PC-9 (cell line): ENCODE measurements around the gene R3HCC1L. TPM values are rescaled to one million over a fixed set of nuclear protein-coding genes. Genes with fewer than 3 reads are reported as not detected.

Experiments
- BruUV-seq: library from RNA; stranded (reverse); fragments of 400-500 nt; replicated peaks from 2 replicates; lab custom pipeline; 2021; lab: Mats Ljungman, UMichigan
- CTCF ChIA-PET: fragments of 300-600 bp; sonication (Branson Sonifier 250); formaldehyde crosslinking; loops from one replicate; lab custom pipeline; 2022; ENCODE audit warnings: antibody characterized with exemption; lab: Charles Lee
- POLR2A ChIA-PET: fragments of 300-600 bp; sonication (Branson Sonifier 250); formaldehyde crosslinking; loops from one replicate; lab custom pipeline; 2022; ENCODE audit warnings: antibody characterized with exemption; ENCODE audit not compliant: unreplicated experiment; lab: Charles Lee
- DNase-seq, 2 experiments: peaks; one replicate each; pipeline versions ENCODE4 v3.0.0 to v3.0.0-alpha.2; 2015 to 2022; ENCODE audit warnings: mixed read lengths in 1 of 2
- H2AFZ ChIP-seq: fragments of 200-600 bp; sonication (generic); 2 replicates; pipeline ENCODE4 v1.8.1; 2017; ENCODE audit warnings: antibody characterized with exemption
- H3F3A ChIP-seq: fragments of 200-600 bp; sonication (generic); 2 replicates; pipeline ENCODE4 v1.8.1; 2017; ENCODE audit warnings: antibody characterized with exemption, mild to moderate bottlenecking, low read depth; ENCODE audit not compliant: insufficient read depth
- H3K27ac ChIP-seq: fragments of 200-600 bp; sonication (generic); 2 replicates; pipeline ENCODE4 v1.6.1; 2016; ENCODE audit warnings: mixed run types
- H3K27me3 ChIP-seq: fragments of 200-600 bp; sonication (generic); 2 replicates; pipeline ENCODE4 v1.6.1; 2016; ENCODE audit warnings: low read depth, mixed run types; ENCODE audit not compliant: insufficient read depth
- H3K36me3 ChIP-seq: fragments of 200-600 bp; sonication (generic); 2 replicates; pipeline ENCODE4 v1.6.1; 2016; ENCODE audit warnings: low read depth, mixed run types
- H3K4me1 ChIP-seq: fragments of 200-600 bp; sonication (generic); replicated peaks from 2 replicates; pipeline ENCODE4 v1.6.1; 2016; ENCODE audit warnings: mixed run types; ENCODE audit not compliant: insufficient read depth
- H3K4me2 ChIP-seq: fragments of 200-600 bp; sonication (generic); 2 replicates; pipeline ENCODE4 v1.6.1; 2017; ENCODE audit warnings: mixed run types
- H3K4me3 ChIP-seq: fragments of 200-600 bp; sonication (generic); 2 replicates; pipeline ENCODE4 v1.6.1; 2016; ENCODE audit warnings: mixed run types
- H3K79me2 ChIP-seq: fragments of 200-600 bp; sonication (generic); 2 replicates; pipeline ENCODE4 v1.6.1; 2017; ENCODE audit warnings: low read depth, mixed run types
- H3K9me2 ChIP-seq: fragments of 200-600 bp; sonication (generic); 2 replicates; pipeline ENCODE4 v1.8.1; 2017; ENCODE audit warnings: mild to moderate bottlenecking; ENCODE audit not compliant: insufficient read depth
- H3K9me3 ChIP-seq: fragments of 200-600 bp; sonication (generic); 2 replicates; pipeline ENCODE4 v1.8.1; 2016; ENCODE audit warnings: low read depth; ENCODE audit not compliant: insufficient read depth
- H4K20me1 ChIP-seq: fragments of 200-600 bp; sonication (generic); 2 replicates; pipeline ENCODE4 v1.8.1; 2017; ENCODE audit not compliant: insufficient read depth
- EZH2 ChIP-seq: fragments of 200-600 bp; sonication (generic); IDR thresholded peaks from 2 replicates; pipeline ENCODE4 v1.8.0; 2017; ENCODE audit warnings: antibody characterized with exemption, low read depth
- intact Hi-C: fragments of 100-400 bp; cut with micrococcal nuclease; formaldehyde crosslinking; loops from one replicate; pipeline ENCODE4 v1.10.0; 2022; ENCODE audit not compliant: unreplicated experiment
- total RNA-seq: library from RNA; stranded (reverse); gene quantifications from 2 replicates; pipeline ENCODE4 v1.2.3, GENCODE V29; 2021
- TF ChIP-seq, protein P1 (sequence below): fragments of 200-600 bp; sonication (generic); conservative IDR thresholded peaks from 2 replicates; pipeline ENCODE4 v1.6.1; 2017; ENCODE audit warnings: mixed run types, antibody characterized with exemption, mild to moderate bottlenecking, moderate library complexity

Gene R3HCC1L
- total RNA-seq, 1 experiment from 2014 or later: 7.0 TPM

DNA sequence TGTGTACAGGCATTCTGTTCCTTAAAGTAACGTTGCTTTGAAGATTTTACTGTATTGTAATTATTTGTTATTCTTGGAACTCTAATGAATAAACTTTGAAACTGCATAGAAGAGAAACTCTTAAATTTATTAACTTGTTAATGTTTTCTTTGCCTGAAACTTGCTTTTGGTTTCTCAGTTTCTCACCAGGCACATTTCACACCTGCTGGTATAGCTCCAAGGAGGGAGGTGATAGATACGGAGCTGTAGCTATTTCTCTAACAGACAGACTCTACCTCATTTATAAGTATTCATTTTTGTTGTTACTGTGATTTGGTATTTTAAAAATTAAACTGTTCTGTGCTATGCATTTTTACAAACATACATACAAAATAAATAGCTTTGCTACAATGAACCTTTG is 32.7 kb downstream of the R3HCC1L start:
- BruUV-seq: no TSS peak
- H3K9me3 ChIP-seq: no peaks in the 10 kb centered on the region
- no peak for DNase-seq
- no peaks in the 10 kb centered on the region for H3K79me2 ChIP-seq
- H3K27ac ChIP-seq: no peak overlapping the region
- ChIA-PET CTCF (no interaction called here), POLR2A (no interaction called here)
- no peak overlapping the region for H2AFZ ChIP-seq
- H3K9me2 ChIP-seq: no peaks in the 10 kb centered on the region
- no peak for TF ChIP-seq EZH2
- TF ChIP-seq, protein P1, sequence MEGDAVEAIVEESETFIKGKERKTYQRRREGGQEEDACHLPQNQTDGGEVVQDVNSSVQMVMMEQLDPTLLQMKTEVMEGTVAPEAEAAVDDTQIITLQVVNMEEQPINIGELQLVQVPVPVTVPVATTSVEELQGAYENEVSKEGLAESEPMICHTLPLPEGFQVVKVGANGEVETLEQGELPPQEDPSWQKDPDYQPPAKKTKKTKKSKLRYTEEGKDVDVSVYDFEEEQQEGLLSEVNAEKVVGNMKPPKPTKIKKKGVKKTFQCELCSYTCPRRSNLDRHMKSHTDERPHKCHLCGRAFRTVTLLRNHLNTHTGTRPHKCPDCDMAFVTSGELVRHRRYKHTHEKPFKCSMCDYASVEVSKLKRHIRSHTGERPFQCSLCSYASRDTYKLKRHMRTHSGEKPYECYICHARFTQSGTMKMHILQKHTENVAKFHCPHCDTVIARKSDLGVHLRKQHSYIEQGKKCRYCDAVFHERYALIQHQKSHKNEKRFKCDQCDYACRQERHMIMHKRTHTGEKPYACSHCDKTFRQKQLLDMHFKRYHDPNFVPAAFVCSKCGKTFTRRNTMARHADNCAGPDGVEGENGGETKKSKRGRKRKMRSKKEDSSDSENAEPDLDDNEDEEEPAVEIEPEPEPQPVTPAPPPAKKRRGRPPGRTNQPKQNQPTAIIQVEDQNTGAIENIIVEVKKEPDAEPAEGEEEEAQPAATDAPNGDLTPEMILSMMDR: no peak
- no peaks in the 10 kb centered on the region for H3K36me3 ChIP-seq
- H3K4me3 ChIP-seq: no peak overlapping the region
- peaks cover 5% of the 10 kb centered on the region; the same call in 1 of the 2 replicates for H4K20me1 ChIP-seq
- H3F3A ChIP-seq: no peaks in the 10 kb centered on the region
- no peaks in the 10 kb centered on the region for H3K4me1 ChIP-seq
- intact Hi-C loops: no loop called here
- no peak overlapping the region for H3K4me2 ChIP-seq
- H3K27me3 ChIP-seq: no peaks in the 10 kb centered on the region

GRCh38 chr10:98168147-98168546 is 33.7 kb downstream of the R3HCC1L start:
- no peaks in the 10 kb centered on the region for H3K36me3 ChIP-seq

GRCh38 chr10:98168766-98169165 is 34.3 kb downstream of the R3HCC1L start:
- POLR2A ChIA-PET: no interaction called here
- H3K9me3 ChIP-seq: no peaks in the 10 kb centered on the region
- H3K27ac ChIP-seq: no peak overlapping the region
- H3K36me3 ChIP-seq: no peaks in the 10 kb centered on the region
- no peak overlapping the region for H2AFZ ChIP-seq
- no peaks in the 10 kb centered on the region for H3F3A ChIP-seq
- CTCF ChIA-PET: interaction anchor here (0.5 kb wide), 1 partner anchor 341 kb away, joined by 3 read pairs; no protein-coding TSS in a partner anchor
- no TSS peak for BruUV-seq
- H3K4me3 ChIP-seq: no peak overlapping the region
- H3K27me3 ChIP-seq: no peaks in the 10 kb centered on the region
- H3K79me2 ChIP-seq: no peaks in the 10 kb centered on the region
- H3K4me1 ChIP-seq: no peaks in the 10 kb centered on the region
- H3K4me2 ChIP-seq: no peak overlapping the region
- H3K9me2 ChIP-seq: no peaks in the 10 kb centered on the region
- DNase-seq: no peak
- peaks cover 5% of the 10 kb centered on the region; the same call in 1 of the 2 replicates for H4K20me1 ChIP-seq
- intact Hi-C loops: no loop called here
- TF ChIP-seq, protein P1: no peak
- TF ChIP-seq EZH2: no peak

More at GRCh38 chr10:98168147-98168546, 33.7 kb downstream of the R3HCC1L start:
- H3K27me3 ChIP-seq: no peaks in the 10 kb centered on the region
- H4K20me1 ChIP-seq: peaks cover 5% of the 10 kb centered on the region; the same call in 1 of the 2 replicates
- H3K4me3 ChIP-seq: no peak overlapping the region
- H3K9me2 ChIP-seq: no peaks in the 10 kb centered on the region
- H3F3A ChIP-seq: no peaks in the 10 kb centered on the region
- ChIA-PET POLR2A (no interaction called here), CTCF (no interaction called here)
- BruUV-seq: no TSS peak
- DNase-seq: no peak
- no peak overlapping the region for H3K27ac ChIP-seq
- no peaks in the 10 kb centered on the region for H3K9me3 ChIP-seq
- no peaks in the 10 kb centered on the region for H3K79me2 ChIP-seq
- intact Hi-C loops: no loop called here
- no peak overlapping the region for H2AFZ ChIP-seq
- no peak overlapping the region for H3K4me2 ChIP-seq
- TF ChIP-seq, protein P1: no peak
- no peak for TF ChIP-seq EZH2
- H3K4me1 ChIP-seq: no peaks in the 10 kb centered on the region
